ENCODE results near the gene ALG12.

Gene ALG12

DNA sequence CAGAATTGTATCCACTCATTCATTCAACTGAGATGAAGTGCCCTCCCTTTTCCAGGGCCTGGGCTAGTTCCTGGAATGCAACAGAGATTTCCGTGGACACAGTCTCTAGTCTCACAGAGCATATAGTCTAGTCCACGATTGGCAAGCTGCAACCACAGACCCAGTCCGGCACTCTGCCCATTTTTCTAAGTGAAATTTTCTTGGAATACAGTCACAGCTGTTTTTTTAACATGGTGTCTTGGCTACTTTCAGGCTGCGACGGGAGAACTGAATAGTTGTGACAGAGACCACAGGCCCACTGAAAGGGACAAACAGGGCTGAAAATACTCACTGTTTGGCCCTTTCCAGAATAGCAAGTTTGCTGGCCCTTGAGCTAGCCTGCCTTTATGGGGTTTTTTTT lies 29.2 kb downstream of the ALG12 start:
- no peak overlapping the region for H3K4me3 ChIP-seq (ENCODE audit: low read depth, low read length)
- H3K27me3 ChIP-seq (replicated peaks): no peaks in the 10 kb centered on the region
- no peak overlapping the region for H3K27ac ChIP-seq
- DNase-seq: no peak
- peaks cover 46% of the 10 kb centered on the region for H3K36me3 ChIP-seq (replicated peaks)
- TF ChIP-seq, protein P1, sequence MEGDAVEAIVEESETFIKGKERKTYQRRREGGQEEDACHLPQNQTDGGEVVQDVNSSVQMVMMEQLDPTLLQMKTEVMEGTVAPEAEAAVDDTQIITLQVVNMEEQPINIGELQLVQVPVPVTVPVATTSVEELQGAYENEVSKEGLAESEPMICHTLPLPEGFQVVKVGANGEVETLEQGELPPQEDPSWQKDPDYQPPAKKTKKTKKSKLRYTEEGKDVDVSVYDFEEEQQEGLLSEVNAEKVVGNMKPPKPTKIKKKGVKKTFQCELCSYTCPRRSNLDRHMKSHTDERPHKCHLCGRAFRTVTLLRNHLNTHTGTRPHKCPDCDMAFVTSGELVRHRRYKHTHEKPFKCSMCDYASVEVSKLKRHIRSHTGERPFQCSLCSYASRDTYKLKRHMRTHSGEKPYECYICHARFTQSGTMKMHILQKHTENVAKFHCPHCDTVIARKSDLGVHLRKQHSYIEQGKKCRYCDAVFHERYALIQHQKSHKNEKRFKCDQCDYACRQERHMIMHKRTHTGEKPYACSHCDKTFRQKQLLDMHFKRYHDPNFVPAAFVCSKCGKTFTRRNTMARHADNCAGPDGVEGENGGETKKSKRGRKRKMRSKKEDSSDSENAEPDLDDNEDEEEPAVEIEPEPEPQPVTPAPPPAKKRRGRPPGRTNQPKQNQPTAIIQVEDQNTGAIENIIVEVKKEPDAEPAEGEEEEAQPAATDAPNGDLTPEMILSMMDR (IDR thresholded peaks at IDR 0.05; ENCODE audit: low read depth, low read length, missing control alignments): no peak
- in situ Hi-C loops (cut with HindIII; ENCODE audit: low pct_ligation_motif_present, low sequenced_read_pairs): no loop called here

DNA sequence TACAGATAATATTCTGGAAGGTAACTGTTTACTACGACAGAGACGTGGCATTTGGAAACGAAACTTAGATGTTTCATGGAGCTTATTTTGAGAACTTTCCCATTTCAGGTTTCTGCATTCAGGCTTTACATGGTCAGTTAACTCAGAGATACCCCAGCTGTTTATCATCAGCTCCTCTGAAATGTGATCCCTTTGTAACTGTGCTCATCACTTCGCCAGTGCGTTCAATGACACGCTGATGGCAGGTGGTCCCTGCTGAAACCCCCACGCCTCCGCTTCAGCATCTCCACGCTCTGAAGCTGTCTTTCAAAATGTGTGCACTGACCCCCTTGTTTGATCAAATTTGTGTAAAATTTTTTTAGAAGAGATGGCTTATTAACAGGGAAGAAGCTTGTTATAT lies 30.5 kb downstream of the ALG12 start:
- TF ChIP-seq, protein P1 (IDR thresholded peaks at IDR 0.05; ENCODE audit: low read depth, low read length, missing control alignments): no peak
- in situ Hi-C loops (cut with HindIII; ENCODE audit: low pct_ligation_motif_present, low sequenced_read_pairs): no loop called here
- Histone ChIP-seq H3K27me3 (replicated peaks) (no peaks in the 10 kb centered on the region), H3K4me3 (ENCODE audit: low read depth, low read length) (no peak overlapping the region), H3K36me3 (replicated peaks) (peaks cover 46% of the 10 kb centered on the region), H3K27ac (no peak overlapping the region)
- no peak for DNase-seq

DNA sequence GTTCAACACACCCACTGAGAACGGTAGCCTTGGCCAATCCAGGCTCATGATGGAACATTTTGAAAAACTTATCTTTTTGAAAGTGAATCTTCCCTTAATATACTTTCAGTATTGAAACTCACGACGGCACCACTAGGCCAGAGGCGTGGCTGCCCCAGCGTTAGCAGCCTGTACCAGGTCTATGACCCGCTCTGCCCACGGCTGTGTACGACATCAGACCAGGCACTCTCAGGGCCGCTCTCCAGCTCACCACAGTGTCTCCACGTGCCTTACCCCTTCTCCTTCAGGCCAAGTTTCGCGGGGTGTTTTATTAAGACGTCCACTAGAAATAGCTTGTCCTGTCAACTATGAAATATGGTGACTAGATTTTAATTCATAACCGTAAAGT lies 31.2 kb downstream of the ALG12 start:
- H3K4me3 ChIP-seq (ENCODE audit: low read depth, low read length): no peak overlapping the region
- in situ Hi-C loops (cut with HindIII; ENCODE audit: low pct_ligation_motif_present, low sequenced_read_pairs): no loop called here
- TF ChIP-seq, protein P1 (IDR thresholded peaks at IDR 0.05; ENCODE audit: low read depth, low read length, missing control alignments): no peak
- no peak overlapping the region for H3K27ac ChIP-seq
- H3K27me3 ChIP-seq (replicated peaks): no peaks in the 10 kb centered on the region
- DNase-seq: no peak
- H3K36me3 ChIP-seq (replicated peaks): peaks cover 46% of the 10 kb centered on the region

DNA sequence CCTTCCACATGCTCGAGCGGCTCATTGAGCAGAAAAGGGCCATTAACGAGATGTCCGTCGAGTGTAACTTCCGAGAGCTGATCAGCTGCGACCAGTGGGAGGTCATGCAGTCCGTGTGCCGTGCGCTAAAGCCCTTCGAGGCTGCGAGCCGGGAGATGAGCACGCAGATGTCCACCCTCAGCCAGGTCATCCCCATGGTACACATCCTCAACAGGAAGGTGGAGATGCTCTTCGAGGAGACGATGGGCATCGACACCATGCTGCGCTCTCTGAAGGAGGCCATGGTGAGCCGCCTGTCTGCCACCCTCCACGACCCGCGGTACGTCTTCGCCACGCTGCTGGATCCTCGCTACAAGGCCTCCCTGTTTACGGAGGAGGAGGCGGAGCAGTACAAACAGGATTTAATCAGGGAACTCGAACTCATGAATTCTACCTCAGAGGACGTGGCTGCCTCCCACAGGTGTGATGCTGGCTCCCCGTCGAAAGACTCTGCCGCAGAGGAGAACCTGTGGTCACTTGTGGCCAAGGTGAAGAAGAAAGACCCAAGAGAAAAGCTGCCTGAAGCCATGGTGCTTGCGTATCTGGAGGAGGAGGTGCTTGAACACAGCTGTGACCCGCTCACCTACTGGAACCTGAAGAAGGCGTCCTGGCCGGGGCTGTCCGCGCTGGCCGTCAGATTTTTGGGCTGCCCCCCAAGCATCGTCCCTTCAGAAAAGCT lies 31.7 kb downstream of the ALG12 start:
- peaks cover 46% of the 10 kb centered on the region for H3K36me3 ChIP-seq (replicated peaks)
- no peak for DNase-seq
- in situ Hi-C loops (cut with HindIII; ENCODE audit: low pct_ligation_motif_present, low sequenced_read_pairs): no loop called here
- H3K27me3 ChIP-seq (replicated peaks): no peaks in the 10 kb centered on the region
- TF ChIP-seq, protein P1 (IDR thresholded peaks at IDR 0.05; ENCODE audit: low read depth, low read length, missing control alignments): no peak
- no peak overlapping the region for H3K4me3 ChIP-seq (ENCODE audit: low read depth, low read length)
- no peak overlapping the region for H3K27ac ChIP-seq

DNA sequence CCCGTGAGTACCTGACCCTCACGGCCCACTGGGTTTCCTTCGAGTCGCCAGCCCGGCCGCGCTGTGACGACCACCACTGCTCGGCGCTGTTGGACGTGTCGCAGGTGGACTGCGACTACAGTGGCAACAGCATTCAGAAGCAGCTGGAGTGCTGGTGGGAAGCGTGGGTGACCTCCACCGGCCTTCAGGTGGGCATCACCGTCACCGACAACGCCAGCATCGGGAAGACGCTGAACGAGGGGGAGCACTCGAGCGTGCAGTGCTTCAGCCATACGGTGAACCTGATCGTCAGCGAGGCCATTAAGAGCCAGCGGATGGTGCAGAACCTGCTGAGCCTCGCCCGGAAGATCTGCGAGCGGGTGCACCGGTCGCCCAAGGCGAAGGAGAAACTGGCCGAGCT lies 32.4 kb downstream of the ALG12 start:
- Histone ChIP-seq H3K27me3 (replicated peaks) (no peaks in the 10 kb centered on the region), H3K4me3 (ENCODE audit: low read depth, low read length) (no peak overlapping the region), H3K36me3 (replicated peaks) (peaks cover 40% of the 10 kb centered on the region), H3K27ac (no peak overlapping the region)
- TF ChIP-seq, protein P1 (IDR thresholded peaks at IDR 0.05; ENCODE audit: low read depth, low read length, missing control alignments): no peak
- DNase-seq: no peak
- in situ Hi-C loops (cut with HindIII; ENCODE audit: low pct_ligation_motif_present, low sequenced_read_pairs): no loop called here

DNA sequence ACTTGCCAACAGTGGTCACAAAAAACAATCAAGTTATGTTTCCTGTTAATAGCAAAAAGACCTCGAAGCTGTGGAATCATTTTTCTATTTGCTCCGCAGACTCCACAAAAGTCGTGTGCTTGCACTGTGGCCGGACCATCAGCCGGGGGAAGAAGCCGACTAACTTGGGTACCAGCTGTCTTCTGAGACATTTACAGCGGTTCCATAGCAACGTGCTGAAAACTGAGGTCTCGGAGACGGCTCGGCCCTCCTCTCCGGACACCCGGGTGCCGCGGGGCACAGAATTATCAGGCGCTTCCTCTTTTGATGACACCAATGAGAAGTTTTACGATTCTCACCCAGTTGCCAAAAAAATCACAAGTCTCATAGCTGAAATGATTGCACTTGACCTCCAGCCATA lies 33.0 kb downstream of the ALG12 start:
- H3K27ac ChIP-seq: no peak overlapping the region
- H3K36me3 ChIP-seq (replicated peaks): peaks cover 40% of the 10 kb centered on the region
- TF ChIP-seq, protein P1 (IDR thresholded peaks at IDR 0.05; ENCODE audit: low read depth, low read length, missing control alignments): no peak
- DNase-seq: no peak
- in situ Hi-C loops (cut with HindIII; ENCODE audit: low pct_ligation_motif_present, low sequenced_read_pairs): no loop called here
- no peak overlapping the region for H3K4me3 ChIP-seq (ENCODE audit: low read depth, low read length)
- H3K27me3 ChIP-seq (replicated peaks): no peaks in the 10 kb centered on the region
